ENCODE results near the gene RASD2. TPM values are rescaled to one million over a fixed set of nuclear protein-coding genes. Genes with fewer than 3 reads are reported as not detected.
A peak's percentile ranks its signal among the peaks of the same experiment; 100 is the strongest.

RASD2 gene
- total and polyA plus RNA-seq, 10 of the 15 experiments (the other 5 are each of a cell fraction or from before 2014, with no cell fraction given), result 0.03 TPM; not detected in 9

GRCh38 chr22:35601743-35602615, 61.3 kb downstream of the RASD2 start:
- TF ChIP-seq SRF (IDR thresholded peaks at IDR 0.05; ENCODE audit: low read depth in 2 of 2, low read length in 2 of 2) (no peak), POLR2AphosphoS5 (IDR thresholded peaks at IDR 0.05; ENCODE audit: low read length) (no peak), CREB1 (IDR thresholded peaks at IDR 0.05; ENCODE audit: low read depth) (no peak), ZNF274 (IDR thresholded peaks at IDR 0.05; ENCODE audit: insufficient read depth, insufficient read length) (no peak), TCF3 (IDR thresholded peaks at IDR 0.05; ENCODE audit: borderline replicate concordance, insufficient read depth, low read depth, low read length) (no peak), SUZ12 (IDR thresholded peaks at IDR 0.05; ENCODE audit: unreplicated experiment) (no peak), ATF3 (IDR thresholded peaks at IDR 0.05; ENCODE audit: borderline replicate concordance, extremely low read depth, low read depth, low read length) (no peak), KDM1A (IDR thresholded peaks at IDR 0.05; ENCODE audit: borderline replicate concordance) (no peak)
- ChIA-PET SMC1A (ENCODE audit: uncharacterized antibody, unreplicated experiment) (no interaction called here), CTCF (interaction anchor here (0.6 kb wide), 1 partner anchor 486 kb away, joined by 3 read pairs; no protein-coding TSS in a partner anchor), POLR2A (no interaction called here), RAD21 (ENCODE audit: unreplicated experiment) (no interaction called here)
- Histone ChIP-seq H4K20me1 (ENCODE audit: control insufficient read depth, insufficient read depth) (no peaks in the 10 kb centered on the region), H3K4me3 (no peak overlapping the region), H2AFZ (ENCODE audit: control insufficient read depth, low read depth, low read length) (no peak overlapping the region), H3K4me1 (ENCODE audit: control insufficient read depth, insufficient read depth, low read length) (no peaks in the 10 kb centered on the region), H3K4me2 (ENCODE audit: control insufficient read depth, insufficient read depth) (no peak overlapping the region), H3K79me2 (ENCODE audit: control insufficient read depth, insufficient read depth, low read length) (no peaks in the 10 kb centered on the region), H3K9me3 (replicated peaks; ENCODE audit: control insufficient read depth, insufficient read depth, low read length) (no peaks in the 10 kb centered on the region), H3K9ac (ENCODE audit: control insufficient read depth, insufficient read depth, low read length) (no peak overlapping the region), H3K27me3 (replicated peaks in 1 of 2; ENCODE audit: control insufficient read depth in 2 of 2, insufficient read depth in 2 of 2, low read length in 1 of 2) (no peaks in the 10 kb centered on the region; a peak in 1 of 4 replicates), H3K27ac (ENCODE audit: control insufficient read depth, insufficient read depth) (no peak overlapping the region), H3K36me3 (ENCODE audit: control insufficient read depth in 2 of 2, insufficient read depth in 2 of 2, low read length in 1 of 2) (no peaks in the 10 kb centered on the region)
- BruUV-seq (replicated peaks), result no TSS peak
- DNase-seq (ENCODE audit: low read depth, low spot score) (no peak), ATAC-seq (no peak), FAIRE-seq (peak; percentile 59)
- intact Hi-C loops (cut with micrococcal nuclease; ENCODE audit: unreplicated experiment), result no loop called here
- in situ Hi-C loops (cut with MboI), result no loop called here
- 39% methylated on average over 9 of the region's 9 CpGs for WGBS (ENCODE audit: insufficient coverage, insufficient replicate concordance, low lambda C conversion rate, missing lambda C conversion rate)

Other genes with a start within 250 kb of the RASD2 start
- 33.5 and 37.3 TPM in 2 replicates for gene TOM1, start 240.9 kb upstream of the RASD2 start, total RNA-seq (2014; rRNA removed)
- 17.3 and 18.2 TPM in 2 replicates for gene TOM1, start 240.9 kb upstream of the RASD2 start, total RNA-seq (2014; rRNA removed; fragmentation: Illumina TruSeq; extraction: Trizol)
- 36.4 and 37.9 TPM in 2 replicates for gene TOM1, start 240.9 kb upstream of the RASD2 start, total RNA-seq (2021)
- 32.2 and 64.6 TPM in 2 replicates for gene TOM1, start 240.9 kb upstream of the RASD2 start, polyA plus RNA-seq (2011; rRNA removed)
- 33.0 and 60.6 TPM in 2 replicates for gene TOM1, start 240.9 kb upstream of the RASD2 start, polyA plus RNA-seq (2014; fragmentation: Illumina TruSeq; extraction: Trizol)
- 1 to 10 TPM; 2.2 to 2.9 TPM for gene TOM1, start 240.9 kb upstream of the RASD2 start, polyA plus RNA-seq (2014; fragmentation: Nextera tagmentation; extraction: Ambion mirVana)
- 40.5 and 43.3 TPM in 2 replicates for gene TOM1, start 240.9 kb upstream of the RASD2 start, polyA plus RNA-seq (2014; rRNA removed)
- 10 to 100 TPM; 50.4 to 53.6 TPM for gene TOM1, start 240.9 kb upstream of the RASD2 start, polyA plus RNA-seq (2016; fragmentation: Nextera tagmentation; extraction: Ambion mirVana)
- gene HMOX1, start 159.7 kb upstream of the RASD2 start, total RNA-seq (2014; rRNA removed), result 17.5 and 24.1 TPM in 2 replicates
- 9.9 and 12.5 TPM in 2 replicates for gene HMOX1, start 159.7 kb upstream of the RASD2 start, total RNA-seq (2014; rRNA removed; fragmentation: Illumina TruSeq; extraction: Trizol)
- 20.2 and 21.9 TPM in 2 replicates for gene HMOX1, start 159.7 kb upstream of the RASD2 start, total RNA-seq (2021)
- gene HMOX1, start 159.7 kb upstream of the RASD2 start, polyA plus RNA-seq (2011; rRNA removed), result 15.8 and 36.7 TPM in 2 replicates
- gene HMOX1, start 159.7 kb upstream of the RASD2 start, polyA plus RNA-seq (2014; fragmentation: Illumina TruSeq; extraction: Trizol), result 9.9 and 18.3 TPM in 2 replicates
- gene HMOX1, start 159.7 kb upstream of the RASD2 start, polyA plus RNA-seq (2014; fragmentation: Nextera tagmentation; extraction: Ambion mirVana), result 1 to 10 TPM; 1.5 to 2.4 TPM
- 22.9 and 30.6 TPM in 2 replicates for gene HMOX1, start 159.7 kb upstream of the RASD2 start, polyA plus RNA-seq (2014; rRNA removed)
- 10 to 100 TPM; 16.9 to 19.3 TPM for gene HMOX1, start 159.7 kb upstream of the RASD2 start, polyA plus RNA-seq (2016; fragmentation: Nextera tagmentation; extraction: Ambion mirVana)
- 251 and 253 TPM in 2 replicates for gene MCM5, start 140.7 kb upstream of the RASD2 start, total RNA-seq (2014; rRNA removed)
- 84.6 and 100 TPM in 2 replicates for gene MCM5, start 140.7 kb upstream of the RASD2 start, total RNA-seq (2014; rRNA removed; fragmentation: Illumina TruSeq; extraction: Trizol)
- gene MCM5, start 140.7 kb upstream of the RASD2 start, total RNA-seq (2021), result 277 and 301 TPM in 2 replicates
- 97.8 and 186 TPM in 2 replicates for gene MCM5, start 140.7 kb upstream of the RASD2 start, polyA plus RNA-seq (2011; rRNA removed)
- gene MCM5, start 140.7 kb upstream of the RASD2 start, polyA plus RNA-seq (2014; fragmentation: Illumina TruSeq; extraction: Trizol), result 35.9 and 98.0 TPM in 2 replicates
- gene MCM5, start 140.7 kb upstream of the RASD2 start, polyA plus RNA-seq (2014; fragmentation: Nextera tagmentation; extraction: Ambion mirVana), result 10 to 100 TPM; 14.1 to 22.1 TPM
- gene MCM5, start 140.7 kb upstream of the RASD2 start, polyA plus RNA-seq (2014; rRNA removed), result 142 and 197 TPM in 2 replicates
- gene MCM5, start 140.7 kb upstream of the RASD2 start, polyA plus RNA-seq (2016; fragmentation: Nextera tagmentation; extraction: Ambion mirVana), result 100 to 1,000 TPM; 348 to 360 TPM
- gene MB, start 76.5 kb downstream of the RASD2 start, total RNA-seq (2014; rRNA removed), result 0.16 and 0.23 TPM in 2 replicates
- 0.31 TPM in 1 of 2 replicates, not detected in the other for gene MB, start 76.5 kb downstream of the RASD2 start, total RNA-seq (2014; rRNA removed; fragmentation: Illumina TruSeq; extraction: Trizol)
- gene MB, start 76.5 kb downstream of the RASD2 start, total RNA-seq (2021), result 0.41 TPM in 1 of 2 replicates, not detected in the other
- gene MB, start 76.5 kb downstream of the RASD2 start, polyA plus RNA-seq (2011; rRNA removed), result 0.19 and 0.33 TPM in 2 replicates
- gene MB, start 76.5 kb downstream of the RASD2 start, polyA plus RNA-seq (2014; fragmentation: Illumina TruSeq; extraction: Trizol), result 0.15 TPM in 1 of 2 replicates, not detected in the other
- under 1 TPM in 1 of 2 experiments, not detected in 1; 0.09 TPM for gene MB, start 76.5 kb downstream of the RASD2 start, polyA plus RNA-seq (2014; fragmentation: Nextera tagmentation; extraction: Ambion mirVana)
- 0.18 and 0.24 TPM in 2 replicates for gene MB, start 76.5 kb downstream of the RASD2 start, polyA plus RNA-seq (2014; rRNA removed)
- gene MB, start 76.5 kb downstream of the RASD2 start, polyA plus RNA-seq (2016; fragmentation: Nextera tagmentation; extraction: Ambion mirVana), result not detected
- 20.7 and 26.0 TPM in 2 replicates for gene APOL6, start 107.6 kb downstream of the RASD2 start, total RNA-seq (2014; rRNA removed)
- 22.9 and 23.0 TPM in 2 replicates for gene APOL6, start 107.6 kb downstream of the RASD2 start, total RNA-seq (2014; rRNA removed; fragmentation: Illumina TruSeq; extraction: Trizol)
- 16.2 and 16.9 TPM in 2 replicates for gene APOL6, start 107.6 kb downstream of the RASD2 start, total RNA-seq (2021)
- gene APOL6, start 107.6 kb downstream of the RASD2 start, polyA plus RNA-seq (2011; rRNA removed), result 10.4 and 13.7 TPM in 2 replicates
- 13.2 and 15.9 TPM in 2 replicates for gene APOL6, start 107.6 kb downstream of the RASD2 start, polyA plus RNA-seq (2014; fragmentation: Illumina TruSeq; extraction: Trizol)
- 1 to 10 TPM; 4.3 to 6.7 TPM for gene APOL6, start 107.6 kb downstream of the RASD2 start, polyA plus RNA-seq (2014; fragmentation: Nextera tagmentation; extraction: Ambion mirVana)
- 7.3 and 8.2 TPM in 2 replicates for gene APOL6, start 107.6 kb downstream of the RASD2 start, polyA plus RNA-seq (2014; rRNA removed)
- gene APOL6, start 107.6 kb downstream of the RASD2 start, polyA plus RNA-seq (2016; fragmentation: Nextera tagmentation; extraction: Ambion mirVana), result 1 to 10 TPM; 5.7 to 6.4 TPM
- not detected in 2 replicates for gene APOL5, start 177.0 kb downstream of the RASD2 start, total RNA-seq (2014; rRNA removed)
- not detected in 2 replicates for gene APOL5, start 177.0 kb downstream of the RASD2 start, total RNA-seq (2014; rRNA removed; fragmentation: Illumina TruSeq; extraction: Trizol)
- not detected in 2 replicates for gene APOL5, start 177.0 kb downstream of the RASD2 start, total RNA-seq (2021)
- gene APOL5, start 177.0 kb downstream of the RASD2 start, polyA plus RNA-seq (2011; rRNA removed), result not detected in 2 replicates
- not detected in 2 replicates for gene APOL5, start 177.0 kb downstream of the RASD2 start, polyA plus RNA-seq (2014; fragmentation: Illumina TruSeq; extraction: Trizol)
- gene APOL5, start 177.0 kb downstream of the RASD2 start, polyA plus RNA-seq (2014; fragmentation: Nextera tagmentation; extraction: Ambion mirVana), result not detected
- not detected in 2 replicates for gene APOL5, start 177.0 kb downstream of the RASD2 start, polyA plus RNA-seq (2014; rRNA removed)
- not detected for gene APOL5, start 177.0 kb downstream of the RASD2 start, polyA plus RNA-seq (2016; fragmentation: Nextera tagmentation; extraction: Ambion mirVana)

All from GM12878 (cell line).